NCI-H82 treated with DMSO at 0.1 percent for 48 hours (cell line): ENCODE measurements around the gene CA12.
A peak's percentile ranks its signal among the peaks of the same experiment; 100 is the strongest.

Experiments
- DNase-seq: peaks from one replicate; lab custom pipeline; 2025; ENCODE audit not compliant: unreplicated experiment; lab: John Stamatoyannopoulos, UW

The CA12 gene

GRCh38 chr15:63402498-63403253, 21.0 kb upstream of the CA12 start:
- peak; percentile 24 for DNase-seq

- no peak for DNase-seq
These were observed 20.3 kb upstream of the CA12 start for GRCh38 chr15:63401714-63402497.

DNA sequence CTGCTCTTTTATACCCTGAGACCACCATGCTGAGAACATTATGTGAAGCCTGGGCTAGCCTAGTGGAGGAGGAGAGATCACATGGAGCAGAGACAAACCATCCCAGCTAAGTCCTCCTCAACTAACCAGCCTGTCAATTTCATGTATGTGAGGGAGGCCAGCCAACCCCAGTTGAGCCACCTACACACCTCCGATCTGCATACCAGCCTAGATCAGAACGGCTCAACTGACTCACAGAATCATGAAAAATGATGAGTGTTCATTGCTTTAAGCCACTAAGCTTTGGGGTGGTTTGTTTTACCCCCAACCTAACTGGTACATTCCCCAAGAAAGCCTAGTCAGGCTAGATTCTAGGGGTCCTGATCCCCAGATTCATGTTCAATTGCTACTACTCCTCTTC, 19.4 kb upstream of the CA12 start:
- DNase-seq, result no peak

GRCh38 chr15:63398456-63398855, 16.8 kb upstream of the CA12 start:
- DNase-seq, result no peak

- peak; percentile 72 for DNase-seq
These were observed 14.7 kb upstream of the CA12 start for GRCh38 chr15:63396152-63396928.

GRCh38 chr15:63395730-63396151, 14.1 kb upstream of the CA12 start:
- no peak for DNase-seq

DNA sequence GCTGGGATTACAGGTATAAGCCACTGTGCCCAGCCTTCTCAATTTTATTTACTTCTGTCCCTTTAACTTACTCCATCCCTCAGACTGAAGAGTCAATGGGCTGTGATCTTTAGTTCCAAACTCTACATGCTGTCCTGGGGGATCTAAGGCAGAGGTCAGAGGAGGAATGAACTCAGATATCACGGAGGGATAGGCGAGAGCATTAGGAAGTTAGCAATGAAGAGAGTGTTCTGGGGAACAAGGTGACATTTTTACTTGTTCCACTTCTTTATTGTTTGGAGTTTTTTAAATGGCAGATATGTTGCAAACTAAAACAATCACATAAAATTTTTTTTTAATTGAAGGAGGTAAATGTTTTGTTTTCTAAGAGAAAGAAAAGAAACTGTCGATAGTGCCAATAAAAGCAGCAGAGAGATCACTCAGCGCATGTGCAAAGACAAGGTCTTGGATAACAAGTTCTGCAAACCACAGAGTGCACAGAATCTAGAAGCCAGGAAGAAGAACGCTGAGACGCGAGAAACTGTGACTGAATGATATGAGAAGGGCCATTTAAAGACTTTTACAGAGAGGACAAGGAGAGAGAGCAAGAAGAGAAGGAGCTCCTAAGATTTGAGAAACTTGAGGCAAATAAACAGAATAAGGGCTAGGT, 10.8 kb upstream of the CA12 start:
- DNase-seq, result no peak

DNA sequence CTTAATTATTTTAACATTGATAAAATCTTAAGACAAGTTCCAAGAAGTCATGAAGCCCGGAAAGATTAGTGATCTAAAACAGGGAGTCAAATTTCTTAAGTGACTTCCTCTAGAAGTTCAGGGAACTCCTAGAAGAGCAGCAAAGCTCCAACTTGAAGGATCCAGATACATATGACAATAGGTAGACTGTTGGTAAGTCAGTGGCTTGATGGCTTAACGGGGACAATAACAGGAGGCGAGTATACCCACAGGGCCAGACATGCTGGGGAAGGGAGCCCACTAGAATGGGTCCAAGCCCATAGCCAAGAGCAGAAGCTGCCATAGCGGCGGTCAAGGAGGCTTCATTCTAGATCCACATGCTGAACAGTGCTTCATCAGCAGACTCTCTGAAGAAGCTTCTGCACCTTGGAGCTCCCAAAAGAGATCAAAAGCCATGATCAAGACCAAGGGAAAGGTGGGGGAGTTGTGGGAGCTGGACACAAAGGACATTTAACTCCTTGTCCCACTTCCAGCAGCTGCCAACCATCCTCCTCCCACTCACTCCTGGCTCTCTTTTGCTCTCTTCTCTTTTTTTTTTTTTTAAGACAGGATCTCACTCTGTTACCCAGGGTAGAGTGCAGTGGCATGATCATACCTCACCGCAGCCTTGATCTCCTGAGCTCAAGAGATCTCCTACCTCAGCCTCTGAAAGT, 10.2 kb upstream of the CA12 start:
- DNase-seq, result no peak

- no peak for DNase-seq
These were observed 9.0 kb upstream of the CA12 start for GRCh38 chr15:63390689-63391088.

DNA sequence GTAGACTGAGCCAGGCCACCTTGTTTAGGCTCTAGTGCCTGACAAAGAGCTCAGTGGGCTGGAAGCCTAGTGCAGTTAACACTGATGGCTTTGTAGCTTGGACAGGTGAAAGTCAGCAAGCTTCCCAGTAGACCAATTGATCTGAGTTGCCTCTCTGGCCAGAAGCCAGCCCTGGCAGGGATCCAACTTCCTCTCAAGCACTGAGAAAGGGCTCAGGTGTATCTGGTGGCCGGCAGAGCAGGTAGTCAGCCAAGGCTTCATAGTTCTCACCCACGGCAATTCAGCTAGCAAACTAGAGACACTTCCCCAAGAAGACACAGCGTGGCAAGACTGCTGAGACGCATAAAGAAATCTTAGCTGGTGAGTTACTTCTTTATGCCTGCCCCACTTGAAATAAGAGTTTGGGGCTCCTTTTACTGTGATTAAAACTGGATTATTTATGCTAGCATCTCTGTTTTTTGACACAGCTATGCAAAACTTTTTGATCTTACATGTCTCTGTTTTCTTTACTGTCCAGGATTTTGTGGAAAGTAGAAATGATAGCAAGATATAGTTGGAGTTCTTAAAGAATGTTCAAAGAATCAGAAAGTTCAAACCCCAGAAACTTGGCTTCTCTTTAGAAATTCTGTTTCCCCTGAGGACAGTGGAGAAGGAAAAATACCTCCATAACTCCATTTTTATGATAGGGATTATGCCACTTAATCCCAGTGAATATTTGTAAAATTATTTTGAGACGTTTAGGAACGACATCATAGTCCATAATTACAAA, 8.4 kb upstream of the CA12 start:
- no peak for DNase-seq

- no peak for DNase-seq
These were observed 6.9 kb upstream of the CA12 start for GRCh38 chr15:63388511-63388910.

DNA sequence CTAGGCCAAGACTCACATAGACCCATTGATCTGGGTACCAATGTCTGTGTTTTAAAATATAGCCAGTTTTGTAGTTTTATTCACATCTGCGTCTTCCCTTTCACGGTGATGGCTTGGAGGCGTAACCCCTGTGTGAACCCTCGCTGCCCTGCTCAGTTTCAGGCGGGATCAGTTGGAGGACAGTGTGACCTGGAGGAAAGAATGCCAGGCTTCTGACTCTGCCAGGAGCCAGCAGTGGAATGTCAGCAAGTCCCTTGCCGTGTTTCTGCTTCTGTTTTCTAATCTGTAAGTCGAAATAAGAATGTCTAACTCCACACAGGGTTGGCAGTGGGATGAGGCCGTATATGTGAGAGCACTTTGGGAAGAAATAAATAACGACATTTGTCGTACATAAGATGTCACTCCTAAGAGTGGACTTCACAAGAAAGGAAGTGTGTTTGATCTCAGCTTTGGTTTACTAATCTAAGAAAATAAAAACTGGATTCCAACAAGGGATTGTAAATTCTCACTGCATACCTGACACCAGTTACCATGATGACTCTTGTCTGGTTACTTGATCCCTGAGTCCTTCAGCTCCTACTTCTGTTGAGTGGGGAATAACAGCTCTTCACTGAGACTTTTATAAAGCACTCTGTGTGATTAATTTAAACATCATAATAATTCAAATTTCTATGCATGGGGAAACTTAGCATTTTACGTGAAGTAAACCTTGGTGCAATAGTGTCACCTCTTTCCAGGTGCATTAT, 6.3 kb upstream of the CA12 start:
- DNase-seq, result no peak

- no peak for DNase-seq
These were observed 4.4 kb upstream of the CA12 start for GRCh38 chr15:63385911-63386531.

DNA sequence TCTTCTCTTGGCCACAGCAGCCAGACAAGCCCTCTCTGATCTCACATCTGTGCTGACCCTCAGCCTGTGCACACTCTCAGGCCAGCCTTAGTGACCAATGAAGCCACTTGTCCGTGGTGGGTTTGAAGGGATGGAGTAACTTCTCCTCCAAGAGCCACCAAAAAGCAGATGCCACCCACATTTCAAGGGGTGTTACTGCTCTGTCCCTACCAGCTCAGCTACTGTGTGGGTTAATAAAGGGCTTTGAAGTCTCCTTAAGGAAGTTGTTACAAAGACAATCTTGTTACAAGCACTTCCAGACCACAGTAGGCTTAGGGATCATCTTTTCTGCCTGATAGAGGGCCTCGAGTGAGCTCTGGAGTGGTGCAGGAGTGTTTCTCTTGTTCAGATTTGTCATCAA, 3.3 kb upstream of the CA12 start:
- DNase-seq, result peak; percentile 27

- DNase-seq, result no peak
These were observed 1.5 kb upstream of the CA12 start for GRCh38 chr15:63382966-63383710.

DNA sequence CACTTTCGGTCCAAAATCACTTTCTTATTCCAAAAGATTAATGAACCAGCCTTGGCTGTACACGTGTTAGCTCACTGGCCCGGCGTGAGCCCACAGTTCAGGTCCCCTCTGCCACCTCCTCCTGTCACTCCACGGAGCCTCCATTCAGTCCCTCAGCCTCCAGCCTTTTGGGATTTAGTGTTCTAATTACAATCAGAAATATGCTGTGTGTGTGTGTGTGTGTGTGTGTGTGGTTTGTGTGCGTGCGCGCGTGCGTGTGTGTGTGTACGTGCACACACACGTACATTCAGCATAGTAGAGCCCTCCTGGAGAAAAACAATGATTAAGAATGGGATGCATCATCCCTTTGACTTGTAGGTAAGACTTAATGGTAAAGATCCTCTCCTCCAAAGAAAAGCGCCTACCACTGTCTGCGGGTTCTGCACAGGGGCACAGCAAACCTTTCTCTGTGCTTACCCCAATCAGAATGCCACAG, 801 bp downstream of the CA12 start:
- no peak for DNase-seq

DNA sequence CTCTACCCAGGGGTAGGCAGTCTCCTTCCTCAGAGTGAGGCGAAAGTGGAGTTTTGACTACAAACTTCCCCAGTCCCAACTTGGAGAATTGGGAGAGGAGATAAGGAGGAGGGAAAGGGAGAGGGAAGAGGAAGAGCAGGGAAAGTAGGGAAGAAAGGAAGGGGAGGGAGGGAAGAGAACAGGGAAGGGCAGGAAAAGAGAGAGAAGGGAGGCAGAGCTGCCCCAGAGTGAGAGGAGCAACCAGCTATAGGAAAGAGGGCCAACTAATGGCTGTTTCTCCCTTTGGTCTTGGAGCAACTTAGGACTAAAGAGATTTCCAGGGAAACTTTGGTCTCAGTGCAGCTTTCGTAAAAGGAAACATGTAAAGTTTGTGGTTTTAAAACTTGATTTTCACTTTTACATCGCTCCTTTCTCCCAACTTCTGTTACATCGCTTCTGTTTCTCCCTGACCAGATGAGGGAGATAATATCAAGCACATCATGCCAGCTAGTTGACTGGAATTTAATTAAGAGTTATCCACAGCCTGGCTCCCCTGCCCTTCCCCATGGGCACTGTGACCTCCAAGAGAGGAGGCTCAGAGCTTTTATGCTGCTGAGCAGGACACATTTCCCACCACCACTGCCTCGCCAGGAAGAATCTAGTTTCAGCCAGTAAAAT, 1.4 kb downstream of the CA12 start:
- DNase-seq, result no peak
